PC-3 (cell line): Measurements from ENCODE around the gene ABCC8.
"Not testable (repeated sequence)": the region's sequence is repeated elsewhere in the genome, so short reads cannot be mapped to it uniquely, and the experiment has no call there.

Source experiments
- CTCF ChIP-seq: fragments of 300-600 bp; sonication (generic); conservative IDR thresholded peaks from 2 replicates; pipeline ENCODE4 v1.5.1; 2017; ENCODE audit warnings: antibody characterized with exemption, low read depth, mild to moderate bottlenecking, low read length
- EZH2phosphoT487 ChIP-seq: fragments of 300-600 bp; sonication (generic); IDR thresholded peaks from 2 replicates; pipeline ENCODE4 v1.6.1; 2018; ENCODE audit warnings: mild to moderate bottlenecking, antibody characterized with exemption, low read length, borderline replicate concordance

- TF ChIP-seq CTCF, EZH2phosphoT487: not testable (repeated sequence)
Observed at GRCh38 chr11:17426233-17426632, 50.4 kb downstream of the ABCC8 start.
